Esophagus (tissue), 2 donors: Measurements from ENCODE around the gene GCNT1. TPM values are rescaled to one million over a fixed set of nuclear protein-coding genes. Genes with fewer than 3 reads are reported as not detected.

Source experiments
- H3K27ac ChIP-seq, 2 donors: one replicate each; pipeline ENCODE4 v1.5.1; 2013; ENCODE audit warnings: low read depth in 2 of 2, mild to moderate bottlenecking in 2 of 2, inconsistent platforms in 1 of 2, low read length in 1 of 2, moderate library complexity in 1 of 2
- H3K27me3 ChIP-seq, 2 donors: one replicate each; pipeline ENCODE4 v1.6.1; 2013; ENCODE audit warnings: low read length in 2 of 2, control low read depth in 1 of 2, mild to moderate bottlenecking in 1 of 2; ENCODE audit not compliant: insufficient read depth in 2 of 2, control insufficient read depth in 1 of 2
- H3K36me3 ChIP-seq, 2 donors: one replicate each; pipeline ENCODE4 v1.6.1; 2013; ENCODE audit warnings: low read length in 1 of 2; ENCODE audit not compliant: control insufficient read depth in 2 of 2, insufficient read depth in 2 of 2
- H3K4me1 ChIP-seq, 2 donors: one replicate each; pipeline ENCODE4 v1.6.1; 2013; ENCODE audit warnings: low read length in 1 of 2; ENCODE audit not compliant: control insufficient read depth in 2 of 2, insufficient read depth in 2 of 2
- H3K4me3 ChIP-seq, 2 donors: one replicate each; pipeline ENCODE4 v1.5.1; 2013; ENCODE audit warnings: low read length in 2 of 2, mild to moderate bottlenecking in 2 of 2, low read depth in 1 of 2, moderate library complexity in 1 of 2
- H3K9me3 ChIP-seq, 2 donors: one replicate each; pipeline ENCODE4 v1.6.1; 2013; ENCODE audit warnings: mild to moderate bottlenecking in 2 of 2, low read depth in 1 of 2, low read length in 1 of 2, moderate library complexity in 1 of 2; ENCODE audit not compliant: control insufficient read depth in 2 of 2, insufficient read depth in 1 of 2
- WGBS, 2 donors: extraction: QIAGEN DNeasy Blood & Tissue Kit; methylation state at CpG; one replicate each; pipeline ENCODE4 v1.1.7; 2013; 5-methylcytosine and 5-hydroxymethylcytosine counted together
- polyA plus RNA-seq, 2 donors: library from polyadenylated mRNA; stranded (reverse); fragments of 200-250 nt; gene quantifications; one replicate each; pipeline ENCODE4 v1.2.3, GENCODE V29; 2013
- donor health status: healthy with polysubstance abuse.
- donor health status: Bipolar disorder and iron deficiency.

GCNT1 gene
- polyA plus RNA-seq, 2 donors = 0.79 to 1.6 TPM

DNA sequence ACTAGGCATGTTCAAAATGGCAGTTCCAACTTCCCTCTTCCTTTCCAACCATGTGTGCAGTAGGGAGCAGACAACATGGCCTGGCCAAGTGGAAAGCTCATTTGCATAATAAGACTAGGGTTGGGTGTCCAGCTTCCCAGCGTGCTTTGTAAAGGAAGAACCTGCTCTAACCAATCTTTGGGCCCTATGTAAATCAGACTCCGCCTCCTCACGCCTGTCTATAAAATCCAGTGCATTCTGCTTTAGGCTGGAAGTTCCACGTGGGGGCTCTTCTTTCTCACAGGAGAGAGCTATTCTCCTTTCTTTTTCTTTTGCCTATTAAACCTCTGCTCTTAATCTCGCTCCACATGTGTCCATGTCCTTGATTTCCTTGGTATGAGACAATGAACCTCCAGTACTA lies 83.4 kb downstream of the GCNT1 start:
- Histone ChIP-seq H3K27me3 (no peaks in the 10 kb centered on the region), H3K4me1 (peaks cover 0 to 2% of the 10 kb centered on the region in 2 donors), H3K27ac (no peak overlapping the region), H3K9me3 (peaks cover 0 to 4% of the 10 kb centered on the region in 2 donors), H3K36me3 (no peaks in the 10 kb centered on the region), H3K4me3 (no peak overlapping the region)
- 84 to 89% methylated on average over 5 of the region's 5 CpGs for WGBS, 2 donors

DNA sequence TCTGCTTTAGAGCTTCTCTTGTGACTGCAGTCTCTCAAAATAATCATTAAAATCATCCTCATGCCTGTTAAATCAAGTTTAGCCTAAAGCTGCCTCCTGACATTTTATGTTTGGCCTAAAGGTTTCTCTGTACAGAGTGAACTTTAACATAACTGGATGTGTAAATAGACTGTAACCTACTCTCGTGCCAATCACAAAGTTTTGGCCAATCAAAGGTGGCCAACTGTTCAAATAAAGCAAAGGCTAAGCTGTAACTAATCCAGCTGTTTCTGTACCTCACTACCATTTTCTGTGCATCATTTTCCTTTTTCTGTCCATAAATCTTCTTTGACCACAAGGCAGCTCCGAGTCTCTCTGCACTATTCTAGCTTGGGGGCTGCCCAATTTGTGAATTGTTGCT lies 86.2 kb downstream of the GCNT1 start:
- peaks cover 0 to 2% of the 10 kb centered on the region in 2 donors for H3K4me1 ChIP-seq
- no peaks in the 10 kb centered on the region for H3K36me3 ChIP-seq
- H3K9me3 ChIP-seq = peaks cover 0 to 4% of the 10 kb centered on the region in 2 donors
- H3K4me3 ChIP-seq = no peak overlapping the region
- 51 to 66% methylated on average over 2 of the region's 2 CpGs for WGBS, 2 donors
- no peaks in the 10 kb centered on the region for H3K27me3 ChIP-seq
- no peak overlapping the region for H3K27ac ChIP-seq

DNA sequence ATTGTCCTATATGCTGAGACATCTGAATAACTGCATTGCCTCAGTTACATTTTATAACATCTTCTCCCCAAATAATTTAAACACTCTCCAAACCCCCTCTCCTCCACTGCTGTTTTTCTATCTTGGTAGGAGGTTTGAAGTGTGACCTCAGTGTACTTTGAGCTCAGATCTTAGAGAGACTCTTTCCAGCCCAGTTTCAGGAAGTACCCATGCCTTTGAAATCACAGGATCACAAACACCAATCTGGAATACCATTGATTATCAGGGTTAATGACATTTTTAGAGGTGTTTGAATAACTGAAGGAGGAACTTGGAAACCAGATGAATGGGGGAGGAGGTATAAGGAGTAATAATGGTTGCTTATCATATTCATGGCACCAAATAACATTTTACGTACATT lies 93.2 kb downstream of the GCNT1 start:
- H3K4me1 ChIP-seq = no peaks in the 10 kb centered on the region
- 84 to 96% methylated on average over 1 of the region's 1 CpG for WGBS, 2 donors

DNA sequence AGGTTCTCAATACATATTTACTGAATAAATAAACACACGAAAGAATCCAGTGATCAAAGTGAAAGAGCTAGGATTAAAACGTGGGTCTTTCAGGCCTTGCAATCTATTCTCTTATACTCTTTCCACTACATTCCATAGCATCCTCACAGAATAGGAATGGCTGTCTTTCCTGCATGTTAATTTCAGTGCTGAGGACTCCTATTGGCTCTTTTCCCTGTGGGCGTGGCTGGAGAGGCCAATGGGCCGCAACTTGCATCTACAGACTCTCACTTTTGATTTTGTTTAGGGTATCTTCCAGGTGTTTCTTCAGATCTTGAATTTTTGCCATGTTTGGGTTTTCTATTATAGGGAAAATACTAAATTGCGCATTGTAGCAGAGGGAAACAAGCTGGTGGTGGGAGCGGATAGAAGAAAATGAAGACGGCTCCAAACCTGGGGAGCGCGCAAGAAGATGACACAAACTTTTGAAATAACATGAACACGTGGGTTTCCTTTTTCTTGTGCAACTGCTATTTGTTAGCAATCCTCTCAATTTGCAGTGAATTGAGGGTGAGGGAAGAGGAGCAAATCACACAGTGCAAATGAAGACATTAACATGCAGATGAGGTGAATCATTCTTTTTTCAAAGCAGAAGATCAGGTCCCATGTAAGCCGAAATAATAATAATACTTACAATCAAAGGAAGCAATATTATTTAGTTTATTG lies 93.9 kb downstream of the GCNT1 start:
- H3K4me1 ChIP-seq = no peaks in the 10 kb centered on the region
- no peaks in the 10 kb centered on the region for H3K9me3 ChIP-seq
- no peak overlapping the region for H3K4me3 ChIP-seq
- 85 to 86% methylated on average over 11 of the region's 11 CpGs for WGBS, 2 donors
- no peak overlapping the region for H3K27ac ChIP-seq
- H3K27me3 ChIP-seq = no peaks in the 10 kb centered on the region
- H3K36me3 ChIP-seq = no peaks in the 10 kb centered on the region

More for the DNA sequence above, 93.2 kb downstream of the GCNT1 start:
- no peaks in the 10 kb centered on the region for H3K27me3 ChIP-seq
- H3K27ac ChIP-seq = no peak overlapping the region
- H3K9me3 ChIP-seq = no peaks in the 10 kb centered on the region
- H3K36me3 ChIP-seq = no peaks in the 10 kb centered on the region
- H3K4me3 ChIP-seq = no peak overlapping the region

DNA sequence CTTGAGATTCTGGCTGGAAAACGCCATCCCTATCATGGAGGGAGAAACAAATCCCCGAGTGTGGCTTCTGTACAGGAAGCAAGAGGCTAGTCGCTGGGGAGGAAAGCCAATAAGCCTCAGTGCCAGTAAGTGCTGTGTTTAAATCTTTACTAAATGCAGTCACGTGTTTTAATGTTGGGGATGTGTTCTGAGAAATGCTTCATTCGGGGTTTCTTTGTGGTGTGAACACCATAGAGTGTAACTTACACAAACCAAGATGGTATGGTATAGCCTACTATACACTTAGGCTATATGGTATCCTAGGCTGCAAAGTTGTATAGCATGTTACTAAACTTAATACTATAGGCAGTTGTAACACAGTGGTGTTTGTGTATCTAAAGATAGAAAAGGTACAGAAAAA lies 94.7 kb downstream of the GCNT1 start:
- H3K4me3 ChIP-seq = no peak overlapping the region
- H3K9me3 ChIP-seq = no peaks in the 10 kb centered on the region
- H3K27me3 ChIP-seq = no peaks in the 10 kb centered on the region
- WGBS, 2 donors = 72 to 80% methylated on average over 5 of the region's 5 CpGs
- no peaks in the 10 kb centered on the region for H3K4me1 ChIP-seq
- H3K36me3 ChIP-seq = no peaks in the 10 kb centered on the region
- no peak overlapping the region for H3K27ac ChIP-seq

Other genes starting within 250 kb of the GCNT1 start
- gene RFK, start 64.8 kb upstream of the GCNT1 start, polyA plus RNA-seq = 1 to 10 TPM; 5.4 to 6.9 TPM